Measurements from ENCODE around the gene RAPGEF6.

Gene RAPGEF6

DNA sequence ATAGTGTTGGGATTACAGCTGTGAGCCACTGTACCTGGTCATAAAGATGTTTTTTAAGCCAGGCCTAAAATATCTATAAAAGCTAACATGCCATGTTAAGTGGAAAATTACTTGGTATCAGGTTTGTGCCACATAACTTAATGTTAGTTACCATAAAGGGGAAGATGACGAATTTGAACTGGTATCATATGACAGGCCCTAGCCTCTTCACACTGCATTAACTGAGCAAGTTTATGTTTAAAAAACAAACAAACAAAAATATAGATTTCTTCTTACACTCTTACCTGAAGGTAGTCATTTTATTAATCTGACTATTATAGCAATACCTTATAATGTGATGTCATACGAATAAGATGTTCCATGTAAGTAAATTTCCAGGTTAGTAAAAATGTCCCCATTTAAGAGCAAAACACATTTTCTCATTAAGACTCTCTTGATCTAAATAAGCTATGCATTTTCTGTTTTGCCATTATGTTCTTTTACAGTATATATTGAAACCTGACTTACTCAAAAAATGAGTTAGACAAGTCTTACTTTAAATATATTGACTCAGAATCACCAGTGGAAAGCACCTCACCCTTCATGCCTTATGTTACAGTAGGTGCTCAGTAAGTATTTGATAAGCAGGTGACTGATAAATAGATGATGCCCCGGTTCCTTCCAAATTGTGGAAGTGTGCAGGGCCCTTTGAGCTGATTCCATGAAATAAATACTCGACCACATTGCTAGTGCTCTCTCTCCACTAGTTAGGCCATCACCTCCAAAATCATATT is 245.7 kb downstream of the RAPGEF6 start:
- CTCF ChIA-PET, result interaction anchor here (1.2 kb wide), 1 partner anchor 37 kb away, joined by 7 read pairs; no protein-coding TSS in a partner anchor
- POLR2A ChIA-PET (ENCODE audit: low non-redundant PET), result no interaction called here
- no peak for DNase-seq (ENCODE audit: low spot score)
- TF ChIP-seq, protein P1, sequence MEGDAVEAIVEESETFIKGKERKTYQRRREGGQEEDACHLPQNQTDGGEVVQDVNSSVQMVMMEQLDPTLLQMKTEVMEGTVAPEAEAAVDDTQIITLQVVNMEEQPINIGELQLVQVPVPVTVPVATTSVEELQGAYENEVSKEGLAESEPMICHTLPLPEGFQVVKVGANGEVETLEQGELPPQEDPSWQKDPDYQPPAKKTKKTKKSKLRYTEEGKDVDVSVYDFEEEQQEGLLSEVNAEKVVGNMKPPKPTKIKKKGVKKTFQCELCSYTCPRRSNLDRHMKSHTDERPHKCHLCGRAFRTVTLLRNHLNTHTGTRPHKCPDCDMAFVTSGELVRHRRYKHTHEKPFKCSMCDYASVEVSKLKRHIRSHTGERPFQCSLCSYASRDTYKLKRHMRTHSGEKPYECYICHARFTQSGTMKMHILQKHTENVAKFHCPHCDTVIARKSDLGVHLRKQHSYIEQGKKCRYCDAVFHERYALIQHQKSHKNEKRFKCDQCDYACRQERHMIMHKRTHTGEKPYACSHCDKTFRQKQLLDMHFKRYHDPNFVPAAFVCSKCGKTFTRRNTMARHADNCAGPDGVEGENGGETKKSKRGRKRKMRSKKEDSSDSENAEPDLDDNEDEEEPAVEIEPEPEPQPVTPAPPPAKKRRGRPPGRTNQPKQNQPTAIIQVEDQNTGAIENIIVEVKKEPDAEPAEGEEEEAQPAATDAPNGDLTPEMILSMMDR (conservative IDR thresholded peaks at IDR 0.05; ENCODE audit: low read depth), result no peak
- H3K27ac ChIP-seq, result no peak overlapping the region

DNA sequence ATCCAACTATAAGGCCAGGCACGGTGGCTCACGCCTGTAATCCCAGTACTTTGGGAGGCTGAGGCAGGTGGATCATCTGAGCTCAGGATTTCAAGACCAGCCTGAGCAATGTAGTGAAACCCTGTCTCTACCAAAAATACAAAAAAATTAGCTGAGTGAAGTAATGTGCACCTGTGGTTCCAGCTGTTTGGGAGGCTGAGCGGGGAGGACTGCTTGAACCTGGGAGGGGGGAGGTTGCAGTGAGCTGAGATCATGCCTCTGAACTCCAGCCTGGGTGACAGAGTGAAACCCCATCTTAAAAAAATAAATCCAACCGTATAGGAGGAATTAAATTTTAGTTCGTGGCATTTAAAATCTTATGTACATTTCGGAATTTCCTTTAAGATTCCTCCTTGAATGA is 247.8 kb downstream of the RAPGEF6 start:
- ChIA-PET POLR2A (ENCODE audit: low non-redundant PET) (no interaction called here), CTCF (no interaction called here)
- no peak overlapping the region for H3K27ac ChIP-seq
- DNase-seq (ENCODE audit: low spot score), result no peak
- TF ChIP-seq, protein P1 (conservative IDR thresholded peaks at IDR 0.05; ENCODE audit: low read depth), result no peak

DNA sequence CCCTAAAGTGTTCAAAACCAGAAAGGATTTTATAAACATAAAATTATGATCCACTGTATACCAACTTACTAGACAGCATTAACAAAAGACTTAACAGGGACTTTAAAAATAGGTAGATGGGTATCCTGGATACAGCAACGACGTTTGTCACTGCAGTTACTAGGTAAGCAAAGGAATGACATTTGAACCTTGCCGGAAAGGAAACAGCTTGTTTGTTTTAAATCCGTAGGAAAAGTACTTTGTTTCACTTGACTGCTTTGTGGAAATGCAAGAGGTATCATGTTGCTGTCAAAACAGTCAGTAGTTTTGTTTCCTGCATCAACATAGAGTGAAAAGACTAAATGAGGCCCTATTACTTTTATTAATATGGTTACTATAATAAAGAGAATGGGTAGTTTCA is 248.2 kb downstream of the RAPGEF6 start:
- no peak overlapping the region for H3K27ac ChIP-seq
- no peak for DNase-seq (ENCODE audit: low spot score)
- CTCF ChIA-PET, result no interaction called here
- POLR2A ChIA-PET (ENCODE audit: low non-redundant PET), result no interaction called here
- TF ChIP-seq, protein P1 (conservative IDR thresholded peaks at IDR 0.05; ENCODE audit: low read depth), result no peak

DNA sequence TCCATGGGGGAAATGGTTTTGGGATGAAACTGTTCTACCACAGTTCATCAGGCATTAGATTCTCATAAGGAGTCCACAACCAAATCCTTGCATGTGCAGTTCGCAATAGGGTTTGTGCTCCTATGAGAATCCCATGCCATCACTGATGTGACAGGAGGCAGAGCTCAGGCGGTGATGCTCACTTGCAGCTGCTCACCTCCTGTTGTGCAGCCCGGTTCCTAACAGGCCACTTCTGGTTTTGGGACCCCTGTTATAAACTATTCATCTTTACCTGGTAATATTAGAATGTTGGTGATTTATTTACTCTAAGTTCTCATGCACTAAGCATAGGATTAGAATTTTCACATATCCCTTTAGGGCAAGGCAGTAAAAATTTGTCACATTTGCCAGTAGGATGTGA is 248.9 kb downstream of the RAPGEF6 start:
- no peak overlapping the region for H3K27ac ChIP-seq
- ChIA-PET CTCF (no interaction called here), POLR2A (ENCODE audit: low non-redundant PET) (no interaction called here)
- DNase-seq (ENCODE audit: low spot score), result no peak
- TF ChIP-seq, protein P1 (conservative IDR thresholded peaks at IDR 0.05; ENCODE audit: low read depth), result no peak

DNA sequence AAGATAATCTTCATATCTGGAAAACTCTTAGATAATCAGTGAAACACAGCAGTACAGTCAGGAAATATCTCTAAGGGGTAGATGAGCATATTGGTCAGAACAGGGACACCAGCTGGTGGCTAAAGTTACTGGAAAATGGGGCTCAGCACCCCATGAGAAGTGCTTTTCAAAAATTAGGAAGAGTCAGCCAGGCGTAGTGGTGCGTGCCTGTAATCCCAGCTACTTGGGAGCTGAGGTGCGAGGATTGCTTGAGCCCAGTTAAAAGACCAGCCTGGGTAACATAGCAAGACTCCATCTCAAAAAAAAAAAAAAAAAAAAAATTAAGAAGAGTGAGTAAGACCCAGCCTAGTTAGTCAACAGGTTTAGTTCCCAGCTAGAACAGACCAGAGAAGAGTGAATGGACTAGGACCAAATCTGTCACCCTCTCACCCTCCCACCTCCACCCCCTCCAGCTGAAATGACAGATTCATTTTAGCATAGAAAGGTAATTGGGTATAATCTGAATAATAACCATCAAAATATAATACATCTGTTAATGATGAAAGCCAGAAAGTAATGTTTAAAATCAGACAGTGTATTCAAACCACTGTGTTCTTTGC is 250.3 kb downstream of the RAPGEF6 start:
- no peak for DNase-seq (ENCODE audit: low spot score)
- H3K27ac ChIP-seq, result no peak overlapping the region
- CTCF ChIA-PET, result interaction anchor here (0.6 to 1.1 kb wide), 3 partner anchors 12 to 219 kb away, joined by 4 to 9 read pairs (median 6); partner anchors contain the start of gene HINT1
- POLR2A ChIA-PET (ENCODE audit: low non-redundant PET), result no interaction called here
- TF ChIP-seq, protein P1 (conservative IDR thresholded peaks at IDR 0.05; ENCODE audit: low read depth), result no peak

DNA sequence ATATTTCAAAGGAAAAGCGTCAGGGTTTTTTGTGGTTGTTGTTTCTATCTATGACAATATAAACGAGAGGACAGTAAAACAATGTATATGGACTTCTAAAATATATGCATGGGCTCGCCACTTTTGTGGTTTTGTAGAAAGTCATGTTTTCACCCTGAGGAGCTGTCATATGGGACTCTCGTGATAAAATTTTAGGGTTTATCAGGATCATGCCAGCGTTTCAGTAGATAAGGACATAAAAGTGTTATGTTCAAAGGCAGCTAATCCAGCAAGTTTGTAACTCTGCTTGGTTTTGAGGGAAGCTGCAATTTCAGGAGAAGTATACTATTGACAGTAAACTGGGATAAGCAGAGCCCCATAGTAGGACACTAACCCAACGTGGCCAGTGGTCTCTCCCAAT is 250.9 kb downstream of the RAPGEF6 start:
- TF ChIP-seq, protein P1 (conservative IDR thresholded peaks at IDR 0.05; ENCODE audit: low read depth), result no peak
- ChIA-PET CTCF (interaction anchor here (0.9 to 1.1 kb wide), 2 partner anchors 12 to 219 kb away, joined by 4 to 9 read pairs; partner anchors contain the start of gene HINT1), POLR2A (ENCODE audit: low non-redundant PET) (no interaction called here)
- DNase-seq (ENCODE audit: low spot score), result no peak
- no peak overlapping the region for H3K27ac ChIP-seq

All from RWPE1 (cell line).